NCI-H524 treated with DMSO at 0.1 percent for 48 hours (cell line): ENCODE measurements around the gene SORCS1.

Experiments used
- DNase-seq: peaks from one replicate; lab custom pipeline; 2025; lab: John Stamatoyannopoulos, UW

SORCS1 gene

DNA sequence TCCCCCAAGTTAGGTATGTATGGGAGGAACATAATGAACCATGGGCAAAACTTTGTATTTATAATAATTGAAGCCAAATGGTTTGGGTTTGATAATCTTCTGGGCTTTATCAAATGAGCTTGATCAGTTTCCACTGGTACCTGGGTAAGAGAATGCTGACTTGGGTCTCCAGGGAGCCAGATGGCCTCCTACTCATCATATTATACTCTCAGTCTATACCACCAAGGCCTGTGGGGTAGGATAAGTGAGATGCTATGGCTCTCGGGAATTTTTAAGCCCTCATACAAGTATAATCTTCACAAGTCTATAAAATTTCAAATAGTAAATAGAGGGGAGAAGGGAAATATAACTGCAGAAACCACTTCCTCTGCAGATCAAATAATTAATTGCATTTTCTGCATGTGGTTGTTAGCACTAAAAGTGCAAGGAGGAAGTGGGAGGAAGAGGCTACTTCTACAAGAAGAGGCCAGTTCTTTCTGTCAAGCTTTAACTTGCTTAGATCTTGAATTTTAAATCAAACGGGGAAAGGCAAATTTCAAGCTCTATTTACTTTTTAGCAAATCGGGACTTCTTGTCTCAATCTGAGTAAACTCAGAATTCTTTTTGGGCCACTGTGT lies 349.0 kb downstream of the SORCS1 start:
- DNase-seq, result no peak

DNA sequence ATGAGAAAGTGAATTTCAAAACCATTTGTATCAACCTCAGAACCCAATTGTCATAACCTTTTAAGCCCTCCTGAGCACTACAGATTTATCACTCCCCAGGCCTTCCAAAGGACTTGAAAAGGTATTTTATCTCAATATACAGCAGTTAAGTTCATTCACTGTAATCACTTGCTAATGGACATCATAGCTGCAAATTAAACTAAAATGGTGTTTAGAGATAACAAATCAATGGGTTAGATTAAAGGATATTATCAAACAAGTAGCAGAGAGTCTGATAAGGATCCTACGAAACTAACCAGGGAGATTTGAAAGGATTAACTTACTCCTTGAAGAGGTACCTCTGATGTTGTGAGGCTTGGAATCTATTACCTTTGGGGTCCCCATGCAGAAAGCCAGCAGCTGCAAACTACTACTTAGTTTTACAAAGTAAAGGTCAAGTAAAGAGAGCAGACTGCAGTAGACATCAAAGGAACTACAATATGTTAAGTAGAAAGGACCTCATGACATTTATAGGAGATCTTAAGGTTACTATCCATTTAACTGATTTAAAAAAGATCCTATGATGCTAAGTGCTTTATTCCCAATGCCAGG lies 359.4 kb downstream of the SORCS1 start:
- no peak for DNase-seq

DNA sequence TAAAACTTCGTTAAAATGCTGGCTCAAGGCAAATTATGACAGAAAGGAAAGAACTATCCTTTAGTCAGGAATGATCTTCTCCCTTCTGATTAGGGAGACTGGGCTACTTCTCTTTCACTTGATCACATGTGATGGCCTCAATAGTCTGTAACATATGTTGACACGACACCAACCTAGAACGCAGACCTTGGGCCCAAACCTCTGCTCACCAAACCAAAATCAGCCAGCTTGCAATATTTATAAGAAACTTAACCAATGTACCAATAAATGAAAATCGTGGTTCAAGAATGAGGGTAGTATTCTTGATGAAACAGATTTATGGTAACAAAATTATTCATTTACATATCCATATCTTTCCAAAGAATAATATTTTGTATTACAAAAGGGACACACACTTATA lies 361.6 kb downstream of the SORCS1 start:
- DNase-seq, result no peak

DNA sequence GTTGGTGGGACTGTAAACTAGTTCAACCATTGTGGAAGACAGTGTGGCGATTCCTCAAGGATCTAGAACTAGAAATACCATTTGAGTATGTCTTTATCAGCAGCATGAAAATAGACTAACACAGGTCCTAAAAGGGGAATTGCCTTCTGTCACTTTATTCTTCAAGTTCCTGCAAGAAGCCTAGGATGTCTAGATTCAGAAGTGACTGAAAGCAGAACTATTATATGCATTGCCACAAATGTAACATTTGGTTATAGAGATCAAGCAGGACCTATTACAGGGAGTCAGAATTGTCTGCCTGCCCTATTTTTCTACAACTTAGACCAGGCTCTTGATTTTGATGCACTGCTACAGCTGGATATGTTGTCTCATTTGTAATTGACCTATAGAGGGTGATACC lies 364.7 kb downstream of the SORCS1 start:
- DNase-seq, result no peak

DNA sequence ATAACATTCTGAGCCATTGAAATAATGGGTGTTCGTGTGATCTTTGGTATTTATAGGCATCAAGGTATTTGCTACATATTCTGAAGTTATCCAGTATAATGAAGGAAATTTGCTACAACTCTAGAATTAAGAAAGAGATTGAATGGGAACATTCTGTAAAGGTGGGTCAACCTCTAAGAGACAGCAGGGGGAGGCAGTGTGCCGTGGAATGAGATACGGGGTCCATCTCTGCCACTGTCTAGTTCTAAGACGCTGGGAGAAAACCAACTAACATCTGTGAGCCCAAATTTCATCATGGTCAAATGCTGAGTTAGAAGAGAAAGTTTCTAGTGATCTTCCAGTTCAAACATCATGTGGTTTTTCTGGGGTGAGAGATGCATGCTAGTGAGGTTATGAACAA lies 368.9 kb downstream of the SORCS1 start:
- DNase-seq, result no peak

DNA sequence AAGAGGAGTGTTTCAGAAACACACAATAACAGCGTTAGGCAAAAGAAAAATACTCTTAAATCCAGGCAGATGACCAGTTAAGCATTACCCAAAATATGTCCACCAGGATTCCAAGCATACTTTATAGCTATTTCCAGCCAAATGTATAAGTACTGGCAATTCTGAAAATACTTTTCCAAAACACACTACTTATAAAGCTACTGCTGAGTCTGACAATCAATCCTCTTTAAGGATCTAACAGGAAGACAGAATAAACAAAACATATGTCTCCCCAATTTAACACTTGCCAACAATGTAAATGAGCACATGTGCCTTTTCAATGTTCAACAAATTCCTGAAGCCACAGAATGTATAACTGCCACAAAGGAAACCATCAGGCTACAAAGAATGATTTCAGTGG lies 370.9 kb downstream of the SORCS1 start:
- no peak for DNase-seq

DNA sequence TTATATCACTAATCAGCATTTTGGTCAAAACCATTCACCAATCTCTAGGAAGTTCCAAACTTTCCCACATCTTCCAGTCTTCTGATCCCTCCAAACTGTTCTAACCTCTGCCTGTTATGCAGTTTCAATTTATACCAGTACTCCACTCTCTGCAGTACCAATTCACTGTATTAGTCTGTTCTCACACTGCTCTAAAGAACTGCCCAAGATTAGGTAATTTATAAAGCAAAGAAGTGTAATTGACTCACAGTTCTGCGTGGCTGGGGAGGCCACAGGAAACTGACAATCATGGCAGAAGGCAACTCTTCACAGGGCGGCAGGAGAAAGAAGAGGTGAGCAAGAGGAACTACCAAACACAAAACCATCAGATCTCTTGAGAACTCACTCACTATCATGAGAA lies 374.9 kb downstream of the SORCS1 start:
- DNase-seq, result no peak

DNA sequence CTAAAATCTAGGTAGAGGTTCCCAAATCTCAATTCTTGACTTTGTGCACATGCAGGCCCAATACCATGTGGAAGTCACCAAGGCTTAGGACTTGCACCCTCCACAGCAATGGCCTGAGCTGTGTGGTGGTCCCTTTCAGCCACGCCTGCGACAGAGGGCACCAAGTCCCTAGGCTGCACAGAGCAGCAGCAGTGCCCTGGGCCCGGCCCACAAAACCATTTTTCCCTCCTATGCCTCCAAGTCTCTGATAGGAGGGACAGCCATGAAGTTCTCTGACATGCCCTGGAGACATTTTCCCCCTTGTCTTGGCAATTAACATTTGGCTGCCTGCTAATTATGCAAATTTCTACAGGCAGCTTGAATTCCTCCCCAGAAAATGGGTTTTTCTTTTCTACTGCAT lies 375.5 kb downstream of the SORCS1 start:
- no peak for DNase-seq

DNA sequence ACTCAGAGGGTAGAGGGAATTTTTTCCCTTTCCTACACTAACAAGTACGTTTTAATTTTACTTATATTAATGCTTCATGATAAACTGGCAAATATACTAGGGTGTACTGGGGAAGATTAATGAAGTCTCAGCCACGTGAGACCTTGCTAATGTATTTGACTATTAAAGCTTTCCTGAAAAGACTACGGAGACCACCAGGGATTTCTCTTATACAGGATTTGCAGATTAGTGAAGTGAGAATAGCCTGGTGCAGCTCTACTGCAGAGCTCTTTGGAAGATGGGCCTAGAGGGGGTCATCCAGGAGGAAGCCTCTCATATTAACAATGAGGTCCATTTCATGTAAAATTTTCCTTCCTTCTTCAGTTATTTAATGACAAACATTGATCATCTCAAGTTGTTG lies 379.0 kb downstream of the SORCS1 start:
- no peak for DNase-seq

DNA sequence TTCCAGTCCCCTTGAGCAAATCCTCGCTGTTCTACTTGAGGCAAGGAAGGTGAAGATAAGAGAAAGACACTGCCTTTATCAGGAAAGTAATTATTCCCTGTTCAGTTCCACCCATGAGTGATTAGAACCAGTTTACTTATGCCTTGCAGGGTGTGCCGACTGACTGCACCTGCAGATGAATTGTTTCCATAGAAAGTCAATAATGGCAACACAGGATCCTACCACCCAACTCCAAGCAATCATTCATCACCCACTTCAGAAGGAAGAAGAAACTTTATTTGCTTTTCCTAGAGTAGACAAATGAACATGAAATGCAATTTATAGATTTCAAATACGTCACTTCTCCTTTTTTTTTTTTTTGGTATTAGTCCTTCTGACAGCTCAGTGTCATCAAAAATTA lies 383.9 kb downstream of the SORCS1 start:
- DNase-seq, result no peak

DNA sequence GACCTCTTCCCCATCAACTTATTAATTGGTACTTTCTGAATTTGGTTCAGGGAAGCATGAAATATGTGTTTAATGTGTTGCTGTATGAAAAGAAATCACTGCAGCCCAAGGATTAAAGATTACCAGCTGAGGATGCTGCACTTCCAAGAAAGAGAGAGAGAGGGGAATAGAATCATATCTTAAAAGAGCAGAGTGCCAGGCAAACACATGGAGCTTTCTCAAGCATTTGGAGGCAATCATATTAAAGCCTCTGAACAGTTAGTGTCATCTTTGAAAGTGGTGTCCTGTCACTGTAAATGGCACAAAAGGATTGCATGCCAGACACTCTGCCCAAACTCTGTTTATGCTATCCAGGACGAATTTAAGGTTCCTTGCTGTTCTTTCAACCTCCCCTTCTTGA lies 386.7 kb downstream of the SORCS1 start:
- DNase-seq, result no peak

DNA sequence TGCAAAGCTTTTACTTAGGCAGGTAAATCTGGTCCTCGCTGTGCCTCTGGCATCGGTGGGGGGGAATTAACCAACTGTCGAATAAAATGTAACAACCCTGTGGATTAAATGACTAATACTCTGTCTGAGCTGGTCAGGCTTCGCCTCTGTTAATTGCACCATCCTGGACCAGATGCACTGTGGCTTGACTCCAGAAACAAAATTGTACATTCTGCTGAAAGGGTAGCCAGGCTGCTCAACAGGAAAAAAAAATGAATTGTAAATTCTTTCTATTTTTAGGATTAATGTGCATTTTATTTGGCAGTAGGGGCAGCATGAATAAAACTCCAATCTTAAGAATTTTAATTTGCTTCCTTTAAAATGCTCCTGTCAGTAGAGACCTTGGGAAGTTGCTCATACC lies 389.4 kb downstream of the SORCS1 start:
- no peak for DNase-seq

DNA sequence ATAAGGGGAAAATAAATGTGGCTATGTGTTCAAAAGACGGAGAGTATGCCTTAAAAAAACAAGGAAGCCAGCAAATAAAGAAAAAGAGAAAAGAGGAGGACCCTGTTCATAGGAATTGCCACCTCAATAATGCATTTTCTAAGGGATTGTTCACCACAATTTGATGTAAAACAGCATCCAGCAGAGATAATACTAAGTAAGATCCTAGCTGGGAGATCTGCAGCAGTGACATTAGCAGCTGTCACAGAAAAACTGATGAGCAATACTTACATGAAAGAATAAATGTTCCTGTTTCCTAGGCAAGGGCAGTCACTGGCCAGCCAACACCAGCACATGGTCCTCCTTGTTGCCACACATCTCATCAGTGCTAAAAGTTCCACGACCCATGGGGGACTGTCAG lies 391.5 kb downstream of the SORCS1 start:
- DNase-seq, result no peak

DNA sequence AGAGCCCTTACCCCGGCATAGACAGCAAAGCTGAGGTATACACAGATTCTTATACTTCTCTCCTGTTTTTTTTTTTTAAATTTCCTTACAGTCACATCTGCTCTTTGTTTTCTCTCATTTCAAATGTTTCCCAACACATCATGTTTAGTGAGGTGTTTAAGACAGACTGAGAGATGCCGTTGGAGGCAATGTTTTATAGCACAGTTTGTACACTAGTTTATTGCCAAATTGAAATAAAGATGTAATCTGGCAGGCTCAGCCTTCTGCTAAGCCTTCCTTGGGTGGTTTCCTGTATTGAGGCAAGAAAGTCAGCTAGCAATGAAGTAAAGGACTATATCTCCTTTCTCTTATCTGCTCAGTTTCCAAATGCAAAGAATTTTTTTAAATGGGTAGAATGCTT lies 393.4 kb downstream of the SORCS1 start:
- DNase-seq, result no peak

DNA sequence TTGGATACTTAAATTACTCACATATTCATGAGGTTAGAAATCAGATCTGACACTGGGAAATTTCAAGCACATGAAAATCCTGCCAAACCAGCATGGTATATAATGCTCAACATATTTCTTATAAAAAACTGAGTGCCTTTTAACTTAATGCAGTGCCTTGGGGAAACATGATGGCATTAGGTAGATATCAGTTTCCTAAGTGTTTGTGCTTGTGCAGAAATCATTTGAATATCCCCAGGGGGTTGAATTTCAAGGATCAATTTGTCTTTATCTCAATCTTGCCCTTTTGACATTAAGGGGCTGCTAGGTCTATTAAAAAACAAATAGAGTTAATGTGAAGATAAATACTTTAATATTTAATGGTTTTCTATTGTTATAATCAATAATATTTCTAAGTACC lies 396.3 kb downstream of the SORCS1 start:
- no peak for DNase-seq

DNA sequence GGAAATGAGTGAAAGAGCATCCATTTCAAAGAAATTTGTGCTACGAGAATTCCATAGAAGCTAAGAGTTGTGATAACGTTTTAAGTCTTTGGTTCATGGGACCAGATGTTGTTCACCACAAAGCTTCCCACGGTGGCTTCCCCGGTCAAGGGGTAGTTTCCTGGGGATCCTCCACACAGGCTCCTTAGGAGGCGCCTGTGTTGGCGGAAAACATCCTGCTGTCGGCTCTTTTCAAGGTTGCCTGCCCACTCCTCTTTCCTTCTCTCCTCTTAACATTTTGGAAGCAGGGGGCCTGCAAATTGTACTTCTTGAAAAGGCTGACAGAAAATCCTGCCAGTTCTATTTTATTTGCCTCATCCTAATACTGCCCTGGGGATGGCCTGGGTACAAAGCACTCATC lies 398.6 kb downstream of the SORCS1 start:
- DNase-seq, result no peak

DNA sequence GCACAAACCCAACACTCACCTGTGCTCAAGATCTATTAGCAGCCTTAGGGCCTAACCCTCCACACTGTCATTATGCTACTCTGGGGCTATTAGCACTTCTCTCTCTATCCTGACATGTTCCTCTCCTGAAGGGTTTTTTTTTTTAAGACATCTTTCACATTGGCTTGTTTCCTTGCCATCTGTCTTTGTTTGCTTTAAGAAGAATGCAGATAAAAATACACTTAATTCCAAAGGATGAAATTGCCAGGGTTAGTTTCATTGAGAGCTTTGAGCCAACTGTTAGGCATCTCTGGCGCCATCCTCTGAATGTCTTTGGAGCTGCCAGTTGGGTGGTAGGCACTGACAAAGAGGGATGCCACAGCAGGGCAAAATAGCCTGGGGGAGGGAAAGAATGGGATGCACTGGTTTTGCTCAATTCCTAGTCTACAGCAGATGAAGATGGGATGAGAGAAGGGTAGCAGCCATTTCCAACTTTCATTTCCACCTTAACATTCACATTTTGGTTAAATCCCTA lies 399.2 kb downstream of the SORCS1 start:
- DNase-seq, result no peak

DNA sequence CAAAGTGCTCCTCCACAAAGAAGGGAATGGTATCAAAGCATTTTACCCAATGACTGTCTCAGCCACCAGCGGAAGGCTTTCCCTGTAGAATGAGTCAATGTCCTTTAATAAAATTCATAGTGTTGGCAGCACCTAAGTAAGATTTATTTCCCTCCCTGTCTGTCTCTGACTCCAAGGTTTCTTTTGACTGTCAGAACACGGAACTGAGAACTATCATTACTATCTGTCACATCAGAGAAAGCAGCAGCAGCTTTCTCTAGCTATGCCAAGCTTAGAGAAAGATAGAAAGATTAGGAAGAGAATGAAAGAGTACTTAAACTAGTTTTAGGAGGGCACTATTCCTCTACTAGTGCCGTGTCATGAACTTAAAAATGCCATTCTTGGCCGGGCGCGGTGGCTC lies 400.1 kb downstream of the SORCS1 start:
- DNase-seq, result no peak

DNA sequence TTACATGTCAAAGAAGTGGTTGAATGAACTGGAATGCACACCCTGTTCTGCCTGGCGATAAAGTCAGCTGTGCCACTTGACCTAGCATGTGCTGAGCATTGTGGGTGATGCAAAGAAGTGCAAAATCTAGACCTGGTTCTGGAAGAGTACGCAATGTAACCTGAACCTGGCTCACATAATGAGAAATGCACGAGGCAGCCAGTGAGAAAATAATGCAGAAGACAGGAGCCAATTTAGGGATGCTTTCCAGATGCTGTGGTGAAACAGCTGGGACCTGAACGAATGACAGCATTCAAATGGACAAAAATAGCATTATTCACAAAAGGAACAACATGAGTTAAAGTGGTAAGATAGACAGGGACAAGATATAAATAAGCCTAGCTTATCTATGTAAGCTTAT lies 402.6 kb downstream of the SORCS1 start:
- no peak for DNase-seq

DNA sequence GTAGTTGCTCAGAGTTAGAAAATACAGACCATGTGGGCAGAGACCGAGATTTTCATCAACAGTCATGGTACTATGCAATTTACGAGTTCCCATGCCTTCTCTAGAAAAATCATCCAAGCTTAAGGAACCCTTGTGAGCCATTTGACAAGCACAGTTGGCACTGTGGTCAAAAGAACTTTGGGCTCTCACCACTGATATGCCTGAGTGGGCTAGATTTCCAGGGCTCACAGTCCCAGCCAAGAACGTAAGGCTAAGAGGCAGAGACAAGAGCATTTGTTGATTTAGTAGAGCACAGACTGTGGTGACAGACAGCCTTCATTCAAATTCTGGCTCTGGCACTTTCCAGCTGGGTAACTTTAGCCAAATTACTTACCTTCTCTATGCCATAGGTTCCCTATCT lies 407.0 kb downstream of the SORCS1 start:
- DNase-seq, result no peak

DNA sequence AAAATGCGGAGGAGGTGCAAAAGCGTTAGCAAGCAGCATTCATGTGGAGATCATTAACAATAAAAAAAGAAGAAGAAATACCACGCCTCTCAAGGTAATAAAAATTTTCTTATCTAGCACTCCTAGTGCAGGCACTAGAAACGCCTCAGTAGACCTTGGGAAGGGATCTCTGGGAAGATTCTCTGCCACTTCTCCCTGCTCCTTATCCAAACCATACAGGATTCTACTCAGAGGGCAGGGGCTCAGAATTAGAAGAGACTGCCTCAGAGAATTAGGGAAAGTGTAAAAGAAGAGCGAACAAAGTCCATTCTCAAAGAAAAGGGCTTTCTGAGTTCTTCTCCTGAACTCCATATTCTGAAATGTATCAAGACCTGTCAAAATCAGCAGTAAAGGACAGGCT lies 413.4 kb downstream of the SORCS1 start:
- no peak for DNase-seq

DNA sequence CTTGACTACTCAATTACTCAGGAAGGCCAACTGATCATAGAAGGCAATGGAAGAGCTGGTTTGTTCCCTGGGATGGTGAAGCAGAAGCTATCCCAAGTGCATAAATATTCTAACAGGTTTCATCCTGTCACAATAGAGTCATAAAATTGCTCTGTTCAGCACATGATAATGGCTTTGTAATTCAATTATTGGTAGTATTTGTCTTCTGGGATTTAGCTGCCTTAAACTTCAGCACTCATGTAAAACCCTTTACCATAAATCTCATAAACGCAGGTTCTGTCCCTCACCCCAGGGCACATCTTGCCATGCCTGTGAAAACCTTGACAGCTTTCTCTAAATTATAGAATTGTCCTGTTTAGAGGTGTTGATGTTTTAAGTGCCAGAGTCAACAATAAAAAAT lies 417.6 kb downstream of the SORCS1 start:
- DNase-seq, result no peak

DNA sequence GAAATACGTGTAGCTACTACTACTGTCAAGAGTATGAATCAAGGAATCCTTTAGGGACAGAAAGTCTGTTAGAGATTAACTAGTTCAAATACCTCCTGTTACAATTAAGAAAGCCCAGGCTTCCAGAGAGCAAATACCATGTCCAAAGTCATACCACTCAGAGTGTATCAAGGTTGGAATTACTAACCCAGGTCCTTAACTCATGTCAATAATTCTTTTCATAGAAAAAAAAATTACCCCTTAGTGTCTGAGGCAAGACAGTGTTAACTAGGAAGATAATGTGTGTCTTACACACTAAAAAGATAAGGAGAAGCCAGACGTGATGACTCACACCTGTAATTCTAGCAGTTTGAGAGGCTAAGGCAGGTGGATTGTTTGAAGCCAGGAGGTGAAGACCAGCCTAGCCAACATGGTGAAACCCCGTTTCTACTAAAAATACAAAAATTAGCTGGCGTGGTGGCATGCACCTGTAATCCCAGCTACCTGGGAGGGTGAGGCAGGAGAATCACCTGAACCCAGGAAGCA lies 423.4 kb downstream of the SORCS1 start:
- DNase-seq, result no peak

DNA sequence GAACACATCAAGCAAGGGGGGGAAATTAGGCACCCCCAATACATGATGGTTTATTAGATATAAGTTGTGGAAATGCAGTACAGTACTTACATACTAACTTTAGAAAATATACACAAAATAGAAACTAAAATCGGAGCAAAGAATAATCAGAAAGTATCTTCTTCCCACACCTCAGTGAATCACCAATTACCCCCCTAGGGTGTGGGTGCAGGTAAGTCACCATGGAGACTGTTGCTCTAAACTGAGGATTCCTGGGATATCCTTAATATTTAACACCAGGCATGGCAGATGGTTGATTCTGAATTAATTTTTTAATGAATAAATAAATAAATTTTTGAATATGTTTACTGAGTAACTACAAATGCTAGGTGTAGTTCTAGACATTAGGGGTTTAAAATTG lies 424.4 kb downstream of the SORCS1 start:
- DNase-seq, result no peak
